ENCODE measurements around the gene MDC1.

DNA sequence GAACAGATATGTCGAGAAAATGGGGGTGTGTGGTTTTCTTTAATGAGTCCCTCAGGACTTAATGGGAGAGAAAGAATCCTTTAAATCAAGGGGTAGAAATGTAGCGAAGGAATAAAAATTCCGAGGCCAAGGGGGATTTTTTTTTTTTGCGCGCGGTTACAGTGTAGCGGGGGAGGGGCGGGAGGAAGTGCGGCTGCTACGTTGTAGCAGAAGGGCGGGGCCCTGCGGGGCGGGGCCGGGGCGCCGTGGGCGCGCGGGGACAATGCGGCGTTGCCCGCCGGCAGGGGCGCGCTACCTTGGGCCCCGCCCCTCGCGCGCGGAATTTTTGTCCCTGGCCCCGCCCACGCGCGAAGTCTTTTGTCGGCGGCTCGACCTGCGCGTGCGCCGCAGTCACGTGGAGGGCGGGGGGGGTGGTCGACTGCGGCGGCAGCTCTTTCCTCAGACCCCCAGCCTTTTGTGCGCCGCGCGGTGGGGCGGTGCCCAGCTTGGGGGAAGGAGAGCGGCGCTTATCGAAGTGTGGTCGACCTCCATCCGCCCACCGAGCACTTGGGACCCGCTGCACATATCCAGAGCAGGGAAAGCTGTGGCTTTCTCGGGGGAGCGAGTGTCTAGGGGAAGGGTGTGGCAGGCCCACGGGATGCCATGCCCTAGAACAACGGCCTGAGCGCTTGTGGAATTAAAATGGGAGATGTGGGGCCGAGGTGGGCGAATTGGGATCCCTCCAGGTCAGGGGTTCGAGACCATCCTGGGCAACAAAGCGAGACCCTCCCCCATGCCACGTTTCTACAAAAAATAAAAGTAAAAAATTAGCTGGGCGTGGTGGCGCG, 4.3 kb upstream of the MDC1 start:
- no peak for TF ChIP-seq YY1 (IDR thresholded peaks at IDR 0.05; ENCODE audit: insufficient read depth, insufficient read length)
- TF ChIP-seq ZNF274 (IDR thresholded peaks at IDR 0.05; ENCODE audit: low read depth, low read length), result no peak

Measured in NT2/D1 (cell line).